ENCODE results near the gene OPCML.

DNA sequence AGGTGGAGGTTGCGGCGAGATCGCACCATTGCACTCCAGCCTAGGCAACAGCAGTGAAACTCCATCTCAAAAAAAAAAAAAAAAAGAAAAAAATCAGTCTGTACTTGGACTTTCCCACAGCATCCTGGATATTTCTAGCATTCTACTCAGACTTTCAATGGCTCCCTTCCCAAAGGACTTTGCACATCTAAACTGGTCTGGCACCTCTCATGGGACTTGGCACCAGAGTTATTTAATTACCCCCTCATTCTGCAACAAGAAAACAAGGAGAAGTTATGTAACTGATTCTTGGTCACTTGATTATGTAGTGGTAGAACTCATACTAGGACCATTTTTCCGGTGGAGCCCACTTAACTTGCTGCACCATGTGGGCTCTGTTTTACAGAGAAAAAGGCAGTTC is 519.5 kb downstream of the OPCML start:
- TF ChIP-seq, protein P1, sequence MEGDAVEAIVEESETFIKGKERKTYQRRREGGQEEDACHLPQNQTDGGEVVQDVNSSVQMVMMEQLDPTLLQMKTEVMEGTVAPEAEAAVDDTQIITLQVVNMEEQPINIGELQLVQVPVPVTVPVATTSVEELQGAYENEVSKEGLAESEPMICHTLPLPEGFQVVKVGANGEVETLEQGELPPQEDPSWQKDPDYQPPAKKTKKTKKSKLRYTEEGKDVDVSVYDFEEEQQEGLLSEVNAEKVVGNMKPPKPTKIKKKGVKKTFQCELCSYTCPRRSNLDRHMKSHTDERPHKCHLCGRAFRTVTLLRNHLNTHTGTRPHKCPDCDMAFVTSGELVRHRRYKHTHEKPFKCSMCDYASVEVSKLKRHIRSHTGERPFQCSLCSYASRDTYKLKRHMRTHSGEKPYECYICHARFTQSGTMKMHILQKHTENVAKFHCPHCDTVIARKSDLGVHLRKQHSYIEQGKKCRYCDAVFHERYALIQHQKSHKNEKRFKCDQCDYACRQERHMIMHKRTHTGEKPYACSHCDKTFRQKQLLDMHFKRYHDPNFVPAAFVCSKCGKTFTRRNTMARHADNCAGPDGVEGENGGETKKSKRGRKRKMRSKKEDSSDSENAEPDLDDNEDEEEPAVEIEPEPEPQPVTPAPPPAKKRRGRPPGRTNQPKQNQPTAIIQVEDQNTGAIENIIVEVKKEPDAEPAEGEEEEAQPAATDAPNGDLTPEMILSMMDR (optimal IDR thresholded peaks at IDR 0.05 in 1 of 3, IDR thresholded peaks at IDR 0.05 in 1 of 3, conservative IDR thresholded peaks at IDR 0.05 in 1 of 3; ENCODE audit: extremely low read depth in 1 of 3, insufficient read depth in 2 of 3, low read length in 3 of 3): no peak
- TF ChIP-seq EZH2 (IDR thresholded peaks at IDR 0.05; ENCODE audit: low read length): no peak

All from keratinocyte (primary cell).